H9 (cell line): Measurements from ENCODE around the gene QSOX2. TPM values are rescaled to one million over a fixed set of nuclear protein-coding genes. Genes with fewer than 3 reads are reported as not detected.

Experiments used
- DNase-seq: peaks from one replicate; pipeline ENCODE4 v3.0.0-alpha.2; 2017
- H2AFZ ChIP-seq: one replicate; pipeline ENCODE4 v1.6.1; 2013; ENCODE audit warnings: mild to moderate bottlenecking, low read length, control low read depth, moderate library complexity
- H2AK5ac ChIP-seq: 2 replicates; pipeline ENCODE4 v1.6.1; 2013; ENCODE audit warnings: low read length, control low read depth, mixed read lengths; ENCODE audit not compliant: insufficient read length
- H2BK120ac ChIP-seq: one replicate; pipeline ENCODE4 v1.6.1; 2013; ENCODE audit warnings: low read depth, mild to moderate bottlenecking, low read length, control low read depth, inconsistent platforms; ENCODE audit not compliant: poor library complexity, severe bottlenecking
- H2BK12ac ChIP-seq: 2 replicates; pipeline ENCODE4 v1.6.1; 2013; ENCODE audit warnings: low read length, control low read depth, mixed read lengths, low read depth; ENCODE audit not compliant: insufficient read length
- H2BK15ac ChIP-seq: 2 replicates; pipeline ENCODE4 v1.6.1; 2013; ENCODE audit warnings: low read depth, low read length, control low read depth
- H2BK20ac ChIP-seq: one replicate; pipeline ENCODE4 v1.6.1; 2013; ENCODE audit warnings: low read depth, mild to moderate bottlenecking, low read length, control low read depth, inconsistent platforms; ENCODE audit not compliant: poor library complexity, severe bottlenecking
- H2BK5ac ChIP-seq: 2 replicates; pipeline ENCODE4 v1.6.1; 2013; ENCODE audit warnings: low read length, control low read depth, mixed read lengths; ENCODE audit not compliant: insufficient read length
- H3K14ac ChIP-seq: 2 replicates; pipeline ENCODE4 v1.6.1; 2013; ENCODE audit warnings: low read length, control low read depth; ENCODE audit not compliant: insufficient read depth
- H3K18ac ChIP-seq: 2 replicates; pipeline ENCODE4 v1.6.1; 2013; ENCODE audit warnings: low read depth, mild to moderate bottlenecking, mixed read lengths, low read length, control low read depth; ENCODE audit not compliant: insufficient read length
- H3K23ac ChIP-seq: 2 replicates; pipeline ENCODE4 v1.6.1; 2013; ENCODE audit warnings: low read length, control low read depth, mixed read lengths, low read depth; ENCODE audit not compliant: insufficient read length
- H3K23me2 ChIP-seq: 2 replicates; pipeline ENCODE4 v1.6.1; 2013; ENCODE audit warnings: low read depth, mild to moderate bottlenecking, mixed read lengths, low read length, control low read depth; ENCODE audit not compliant: insufficient read length, poor library complexity, severe bottlenecking
- H3K27ac ChIP-seq: 2 replicates; pipeline ENCODE4 v1.5.1; 2013; ENCODE audit warnings: low read length, control low read depth, mixed read lengths, low read depth; ENCODE audit not compliant: insufficient read length
- H3K27me3 ChIP-seq: 2 replicates; pipeline ENCODE4 v1.6.1; 2013; ENCODE audit warnings: low read length, control low read depth, inconsistent platforms; ENCODE audit not compliant: insufficient read depth
- H3K4ac ChIP-seq: 2 replicates; pipeline ENCODE4 v1.6.1; 2013; ENCODE audit warnings: low read depth, mild to moderate bottlenecking, control low read depth, inconsistent platforms, low read length, moderate library complexity
- H3K4me1 ChIP-seq: 2 replicates; pipeline ENCODE4 v1.6.1; 2013; ENCODE audit warnings: low read length, control low read depth, inconsistent platforms; ENCODE audit not compliant: insufficient read depth
- H3K4me2 ChIP-seq: 2 replicates; pipeline ENCODE4 v1.6.1; 2013; ENCODE audit warnings: low read length, control low read depth, mixed read lengths; ENCODE audit not compliant: insufficient read length, insufficient read depth
- H3K56ac ChIP-seq: 2 replicates; pipeline ENCODE4 v1.6.1; 2013; ENCODE audit warnings: low read depth, mild to moderate bottlenecking, mixed read lengths, low read length, control low read depth; ENCODE audit not compliant: insufficient read length
- H3K79me1 ChIP-seq: 2 replicates; pipeline ENCODE4 v1.6.1; 2013; ENCODE audit warnings: low read depth, mild to moderate bottlenecking, moderate library complexity, low read length, control low read depth, inconsistent platforms; ENCODE audit not compliant: insufficient read depth, poor library complexity, severe bottlenecking
- H3K79me2 ChIP-seq: 2 replicates; pipeline ENCODE4 v1.6.1; 2013; ENCODE audit warnings: low read length, control low read depth, inconsistent platforms; ENCODE audit not compliant: insufficient read depth
- H3K9ac ChIP-seq: 2 replicates; pipeline ENCODE4 v1.6.1; 2013; ENCODE audit warnings: low read length, control low read depth, mixed read lengths; ENCODE audit not compliant: insufficient read length; ENCODE audit errors: extremely low read depth
- H3K9me3 ChIP-seq: one replicate; pipeline ENCODE4 v1.6.1; 2013; ENCODE audit warnings: low read depth, low read length, inconsistent platforms; ENCODE audit not compliant: control insufficient read depth
- H3T11ph ChIP-seq: one replicate; pipeline ENCODE4 v1.6.1; 2013; ENCODE audit warnings: mild to moderate bottlenecking, low read length, control low read depth, inconsistent platforms
- H4K20me1 ChIP-seq: one replicate; pipeline ENCODE4 v1.6.1; 2013; ENCODE audit not compliant: control insufficient read depth, insufficient read length, insufficient read depth
- H4K5ac ChIP-seq: 2 replicates; pipeline ENCODE4 v1.6.1; 2013; ENCODE audit warnings: low read depth, mild to moderate bottlenecking, mixed read lengths, low read length, control low read depth; ENCODE audit not compliant: insufficient read length
- H4K8ac ChIP-seq: replicated peaks from 2 replicates; pipeline ENCODE4 v1.6.1; 2013; ENCODE audit warnings: low read length, control low read depth, mixed read lengths, low read depth; ENCODE audit not compliant: insufficient read length
- H4K91ac ChIP-seq: 2 replicates; pipeline ENCODE4 v1.6.1; 2013; ENCODE audit warnings: low read depth, mild to moderate bottlenecking, moderate library complexity, mixed read lengths, low read length, control low read depth; ENCODE audit not compliant: insufficient read length
- H3K27ac Mint-ChIP-seq, 3 experiments: 2 replicates in 2 of 3; 3 replicates in 1 of 3; pipeline ENCODE4 v1.8.0; 2020 to 2021; ENCODE audit warnings: mixed read lengths in 3 of 3, mild to moderate bottlenecking in 1 of 3, moderate library complexity in 1 of 3
- H3K27me3 Mint-ChIP-seq: 2 replicates; pipeline ENCODE4 v1.8.0; 2021; ENCODE audit warnings: low read depth, mild to moderate bottlenecking, moderate library complexity, mixed read lengths
- H3K36me3 Mint-ChIP-seq, 3 experiments: 2 replicates in 2 of 3; 3 replicates in 1 of 3; pipeline ENCODE4 v1.8.0; 2020 to 2021; ENCODE audit warnings: low read depth in 3 of 3, mixed read lengths in 3 of 3; ENCODE audit not compliant: insufficient read depth in 1 of 3
- H3K4me1 Mint-ChIP-seq, 2 experiments: 2 replicates each; pipeline ENCODE4 v1.8.0; 2020; ENCODE audit warnings: mixed read lengths in 2 of 2
- H3K4me3 Mint-ChIP-seq, 2 experiments: 2 replicates in 1 of 2; 3 replicates in 1 of 2; pipeline ENCODE4 v1.8.0; 2020 to 2021; ENCODE audit warnings: mild to moderate bottlenecking in 2 of 2, mixed read lengths in 2 of 2, moderate library complexity in 1 of 2
- H3K9me3 Mint-ChIP-seq, 2 experiments: 2 replicates in 1 of 2; 3 replicates in 1 of 2; pipeline ENCODE4 v1.8.0; 2020; ENCODE audit warnings: mild to moderate bottlenecking in 2 of 2, mixed read lengths in 2 of 2, moderate library complexity in 1 of 2
- WGBS: extraction: QIAGEN DNeasy Blood & Tissue Kit; methylation state at CpG from one replicate; pipeline ENCODE4 v1.1.7; 2013; ENCODE audit warnings: missing lambda C conversion rate, low lambda C conversion rate, mixed read lengths; ENCODE audit not compliant: insufficient read length; ENCODE audit errors: extremely low coverage; 5-methylcytosine and 5-hydroxymethylcytosine counted together
- total RNA-seq: library from RNA; stranded (reverse); gene quantifications from 2 replicates; pipeline ENCODE4 v1.2.1, GENCODE V29; 2021
- TF ChIP-seq, protein P1 (sequence below): fragments of 200-600 bp; sonication (generic); conservative IDR thresholded peaks from 3 replicates; pipeline ENCODE4 v1.8.0; 2021; ENCODE audit warnings: antibody characterized with exemption, mild to moderate bottlenecking

QSOX2 gene
- total RNA-seq, 1 experiment from 2014 or later = 25.8 TPM

DNA sequence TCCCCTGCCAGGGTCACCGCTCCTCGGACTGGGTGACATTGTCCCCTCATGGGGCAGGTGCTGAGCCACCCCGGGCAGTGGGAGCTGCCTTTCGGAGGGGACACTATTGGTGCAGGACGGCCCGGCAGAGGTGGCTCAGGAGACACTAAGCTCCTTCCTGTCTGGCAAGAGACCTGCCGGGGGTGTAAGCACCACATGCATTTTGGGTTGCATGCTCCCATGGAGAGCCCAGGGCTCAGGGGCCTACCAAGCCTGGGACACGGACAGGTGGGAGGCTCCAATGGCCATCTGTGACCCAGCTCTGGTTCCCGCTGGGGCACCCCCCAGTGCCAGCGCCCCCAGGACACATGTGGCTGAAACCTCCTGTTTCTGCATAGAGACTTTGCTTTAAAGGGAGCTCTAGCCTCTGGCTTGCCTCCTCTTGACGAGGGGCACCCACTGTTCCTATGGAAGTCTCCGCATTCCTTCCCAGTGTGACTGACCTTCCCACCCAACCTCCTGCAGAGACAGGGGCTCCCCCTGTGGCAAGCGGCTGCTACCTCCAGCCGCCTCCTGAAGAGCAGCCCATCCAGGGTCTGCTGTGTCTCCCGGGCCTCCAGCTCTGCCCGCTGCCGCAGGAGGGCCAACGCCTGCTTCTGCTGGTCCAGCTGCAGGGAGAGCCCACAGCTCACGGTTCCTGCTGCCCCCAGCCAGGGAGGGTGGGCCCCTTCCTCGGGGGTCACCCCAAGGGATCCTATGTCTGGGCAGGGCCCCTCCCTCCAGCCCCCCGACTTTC, 30.2 kb upstream of the QSOX2 start:
- Mint-ChIP-seq H3K4me1 (peaks cover 0 to 3% of the 10 kb centered on the region in 2 experiments; a peak in 1 of 4 replicates), H3K27ac (peak overlapping the region in 1 of 3 experiments; percentile 57; a peak in 1 of 7 replicates), H3K27me3 (peaks cover 5% of the 10 kb centered on the region), H3K9me3 (peaks cover 0 to 3% of the 10 kb centered on the region in 2 experiments; a peak in 2 of 5 replicates), H3K36me3 (no peaks in the 10 kb centered on the region), H3K4me3 (no peak overlapping the region)
- Histone ChIP-seq H3K4me2 (no peak overlapping the region), H2AK5ac (no peak overlapping the region), H3K79me1 (no peaks in the 10 kb centered on the region), H3K9me3 (no peaks in the 10 kb centered on the region), H4K5ac (no peak overlapping the region), H2BK120ac (no peak overlapping the region), H3K27me3 (no peaks in the 10 kb centered on the region), H2BK20ac (no peak overlapping the region), H2BK15ac (no peak overlapping the region), H3K56ac (no peak overlapping the region), H3K23me2 (no peaks in the 10 kb centered on the region), H3K4ac (no peak overlapping the region), H3K4me1 (no peaks in the 10 kb centered on the region), H2BK5ac (no peak overlapping the region), H4K20me1 (no peaks in the 10 kb centered on the region), H3K79me2 (no peaks in the 10 kb centered on the region), H3K14ac (no peak overlapping the region), H2AFZ (no peak overlapping the region), H4K8ac (no peak overlapping the region), H3K18ac (no peak overlapping the region), H3T11ph (no peak overlapping the region), H3K23ac (no peak overlapping the region), H3K9ac (no peak overlapping the region), H4K91ac (no peak overlapping the region), H3K27ac (no peak overlapping the region), H2BK12ac (no peak overlapping the region)
- TF ChIP-seq, protein P1, sequence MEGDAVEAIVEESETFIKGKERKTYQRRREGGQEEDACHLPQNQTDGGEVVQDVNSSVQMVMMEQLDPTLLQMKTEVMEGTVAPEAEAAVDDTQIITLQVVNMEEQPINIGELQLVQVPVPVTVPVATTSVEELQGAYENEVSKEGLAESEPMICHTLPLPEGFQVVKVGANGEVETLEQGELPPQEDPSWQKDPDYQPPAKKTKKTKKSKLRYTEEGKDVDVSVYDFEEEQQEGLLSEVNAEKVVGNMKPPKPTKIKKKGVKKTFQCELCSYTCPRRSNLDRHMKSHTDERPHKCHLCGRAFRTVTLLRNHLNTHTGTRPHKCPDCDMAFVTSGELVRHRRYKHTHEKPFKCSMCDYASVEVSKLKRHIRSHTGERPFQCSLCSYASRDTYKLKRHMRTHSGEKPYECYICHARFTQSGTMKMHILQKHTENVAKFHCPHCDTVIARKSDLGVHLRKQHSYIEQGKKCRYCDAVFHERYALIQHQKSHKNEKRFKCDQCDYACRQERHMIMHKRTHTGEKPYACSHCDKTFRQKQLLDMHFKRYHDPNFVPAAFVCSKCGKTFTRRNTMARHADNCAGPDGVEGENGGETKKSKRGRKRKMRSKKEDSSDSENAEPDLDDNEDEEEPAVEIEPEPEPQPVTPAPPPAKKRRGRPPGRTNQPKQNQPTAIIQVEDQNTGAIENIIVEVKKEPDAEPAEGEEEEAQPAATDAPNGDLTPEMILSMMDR = no peak; the same call in 2 of the 3 replicates
- DNase-seq = no peak
- WGBS = no CpG with 5 or more reads among the region's 21 CpGs
